KMS-11 (cell line): Measurements from ENCODE around the gene CDC42SE2.

Experiments used
- H2AFZ ChIP-seq: fragments of 200-600 bp; sonication (generic); 2 replicates; pipeline ENCODE4 v1.6.1; 2016; ENCODE audit warnings: antibody characterized with exemption, mixed run types, low read depth
- H3K27ac ChIP-seq: fragments of 200-600 bp; sonication (generic); 2 replicates; pipeline ENCODE4 v1.6.1; 2016; ENCODE audit warnings: mild to moderate bottlenecking, mixed run types
- H3K27me3 ChIP-seq: fragments of 200-600 bp; sonication (generic); 2 replicates; pipeline ENCODE4 v1.6.1; 2017; ENCODE audit warnings: mild to moderate bottlenecking, low read depth, mixed run types, moderate library complexity; ENCODE audit not compliant: insufficient read depth
- H3K36me3 ChIP-seq: fragments of 200-600 bp; sonication (generic); 2 replicates; pipeline ENCODE4 v1.6.1; 2017; ENCODE audit warnings: mild to moderate bottlenecking, mixed run types; ENCODE audit not compliant: insufficient read depth
- H3K4me1 ChIP-seq: fragments of 200-600 bp; sonication (generic); 2 replicates; pipeline ENCODE4 v1.6.1; 2016; ENCODE audit warnings: mild to moderate bottlenecking, low read depth, mixed run types; ENCODE audit not compliant: poor library complexity, severe bottlenecking
- H3K4me2 ChIP-seq: fragments of 200-600 bp; sonication (generic); 2 replicates; pipeline ENCODE4 v1.7.0; 2016; ENCODE audit warnings: mild to moderate bottlenecking, mixed run types
- H3K4me3 ChIP-seq: fragments of 200-600 bp; sonication (generic); IDR thresholded peaks from 2 replicates; pipeline ENCODE4 v1.6.1; 2017; ENCODE audit warnings: low read depth, low read length, mixed read lengths; ENCODE audit not compliant: insufficient read depth
- H3K79me2 ChIP-seq: fragments of 200-600 bp; sonication (generic); 2 replicates; pipeline ENCODE4 v1.6.1; 2016; ENCODE audit warnings: low read depth, mixed run types; ENCODE audit not compliant: insufficient read depth
- H3K9ac ChIP-seq: fragments of 200-600 bp; sonication (generic); 2 replicates; pipeline ENCODE4 v1.6.1; 2016; ENCODE audit warnings: mild to moderate bottlenecking, mixed run types
- H4K20me1 ChIP-seq: fragments of 200-600 bp; sonication (generic); 2 replicates; pipeline ENCODE4 v1.6.1; 2016; ENCODE audit warnings: mild to moderate bottlenecking, mixed run types; ENCODE audit not compliant: insufficient read depth
- TF ChIP-seq, protein P1 (sequence below): fragments of 200-600 bp; sonication (generic); conservative IDR thresholded peaks from 2 replicates; pipeline ENCODE4 v1.6.1; 2017; ENCODE audit warnings: low read depth, mild to moderate bottlenecking, antibody characterized with exemption, low read length, moderate library complexity, mixed read lengths

Gene CDC42SE2

GRCh38 chr5:131282235-131282634 lies 18.4 kb downstream of the CDC42SE2 start:
- peak overlapping the region; percentile 14; the same call in 1 of the 2 replicates for H3K9ac ChIP-seq
- peaks cover 52% of the 10 kb centered on the region for H3K4me1 ChIP-seq
- H4K20me1 ChIP-seq, result no peaks in the 10 kb centered on the region; the same call in 1 of the 2 replicates
- H3K36me3 ChIP-seq, result no peaks in the 10 kb centered on the region
- no peaks in the 10 kb centered on the region for H3K27me3 ChIP-seq
- H3K27ac ChIP-seq, result peak overlapping the region; percentile 69; the same call in 1 of the 2 replicates
- H3K4me3 ChIP-seq, result no peak overlapping the region
- H3K4me2 ChIP-seq, result peak overlapping the region; percentile 85
- TF ChIP-seq, protein P1, sequence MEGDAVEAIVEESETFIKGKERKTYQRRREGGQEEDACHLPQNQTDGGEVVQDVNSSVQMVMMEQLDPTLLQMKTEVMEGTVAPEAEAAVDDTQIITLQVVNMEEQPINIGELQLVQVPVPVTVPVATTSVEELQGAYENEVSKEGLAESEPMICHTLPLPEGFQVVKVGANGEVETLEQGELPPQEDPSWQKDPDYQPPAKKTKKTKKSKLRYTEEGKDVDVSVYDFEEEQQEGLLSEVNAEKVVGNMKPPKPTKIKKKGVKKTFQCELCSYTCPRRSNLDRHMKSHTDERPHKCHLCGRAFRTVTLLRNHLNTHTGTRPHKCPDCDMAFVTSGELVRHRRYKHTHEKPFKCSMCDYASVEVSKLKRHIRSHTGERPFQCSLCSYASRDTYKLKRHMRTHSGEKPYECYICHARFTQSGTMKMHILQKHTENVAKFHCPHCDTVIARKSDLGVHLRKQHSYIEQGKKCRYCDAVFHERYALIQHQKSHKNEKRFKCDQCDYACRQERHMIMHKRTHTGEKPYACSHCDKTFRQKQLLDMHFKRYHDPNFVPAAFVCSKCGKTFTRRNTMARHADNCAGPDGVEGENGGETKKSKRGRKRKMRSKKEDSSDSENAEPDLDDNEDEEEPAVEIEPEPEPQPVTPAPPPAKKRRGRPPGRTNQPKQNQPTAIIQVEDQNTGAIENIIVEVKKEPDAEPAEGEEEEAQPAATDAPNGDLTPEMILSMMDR, result no peak
- H3K79me2 ChIP-seq, result peaks cover 92% of the 10 kb centered on the region
- no peak overlapping the region for H2AFZ ChIP-seq

DNA sequence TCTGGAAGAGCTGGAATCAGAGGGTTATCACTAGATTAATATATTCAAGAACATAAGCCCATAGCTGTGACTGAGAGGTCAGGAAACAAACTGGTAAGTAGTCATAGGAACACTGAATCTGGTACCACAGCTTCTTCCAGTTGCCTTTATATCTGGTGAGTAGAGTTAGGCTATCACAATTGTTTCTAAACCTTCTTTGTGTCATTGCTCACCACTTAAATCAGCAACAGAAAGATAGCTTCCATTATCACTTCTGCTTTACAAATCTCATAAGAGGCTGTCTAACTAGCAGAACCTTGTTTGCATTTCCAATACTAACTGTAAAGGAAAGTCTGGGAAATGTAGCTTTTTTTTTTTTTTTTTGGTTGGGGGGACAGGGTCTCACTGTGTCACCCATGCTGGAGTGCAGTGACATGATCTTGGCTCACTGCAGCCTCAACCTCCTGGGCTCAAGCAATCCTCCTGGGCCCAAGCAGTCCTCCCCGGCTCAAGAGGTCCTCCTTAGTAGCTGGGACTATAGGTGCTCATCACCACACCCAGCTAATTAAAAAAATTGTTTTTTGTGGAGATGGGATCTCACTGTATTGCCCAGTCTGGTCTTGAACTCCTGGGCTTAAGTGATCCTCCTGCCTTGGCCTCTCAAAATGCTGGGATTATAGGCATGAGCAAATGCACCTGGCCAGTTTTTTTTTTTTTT lies 22.0 kb downstream of the CDC42SE2 start:
- H3K4me2 ChIP-seq, result no peak overlapping the region
- TF ChIP-seq, protein P1, result no peak
- H4K20me1 ChIP-seq, result no peaks in the 10 kb centered on the region; the same call in 1 of the 2 replicates
- no peak overlapping the region for H2AFZ ChIP-seq
- H3K27me3 ChIP-seq, result no peaks in the 10 kb centered on the region
- no peak overlapping the region for H3K9ac ChIP-seq
- H3K27ac ChIP-seq, result no peak overlapping the region
- peaks cover 36% of the 10 kb centered on the region for H3K4me1 ChIP-seq
- H3K4me3 ChIP-seq, result no peak overlapping the region
- H3K79me2 ChIP-seq, result peaks cover 92% of the 10 kb centered on the region
- H3K36me3 ChIP-seq, result no peaks in the 10 kb centered on the region

DNA sequence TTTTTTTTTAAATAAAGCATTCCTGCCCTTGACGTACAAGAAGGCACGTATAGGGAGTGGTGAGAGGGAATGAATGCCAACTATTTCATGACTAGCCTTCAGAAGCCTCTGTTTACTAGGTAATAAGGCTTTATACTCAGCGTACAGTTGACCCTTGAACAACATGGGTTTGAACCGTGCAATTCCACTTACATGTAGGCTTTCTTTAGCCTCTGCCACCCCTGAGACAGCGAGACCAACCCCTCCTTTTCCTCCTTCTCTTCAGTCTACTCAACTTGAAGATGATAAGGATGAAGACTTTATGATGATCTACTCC lies 22.5 kb downstream of the CDC42SE2 start:
- H3K4me3 ChIP-seq, result no peak overlapping the region
- no peaks in the 10 kb centered on the region; the same call in 1 of the 2 replicates for H4K20me1 ChIP-seq
- no peak overlapping the region for H3K9ac ChIP-seq
- no peak overlapping the region for H3K4me2 ChIP-seq
- no peak overlapping the region for H3K27ac ChIP-seq
- H3K4me1 ChIP-seq, result peaks cover 31% of the 10 kb centered on the region
- no peaks in the 10 kb centered on the region for H3K27me3 ChIP-seq
- TF ChIP-seq, protein P1, result no peak
- peaks cover 92% of the 10 kb centered on the region for H3K79me2 ChIP-seq
- no peak overlapping the region for H2AFZ ChIP-seq
- H3K36me3 ChIP-seq, result no peaks in the 10 kb centered on the region

GRCh38 chr5:131288328-131288727 lies 24.5 kb downstream of the CDC42SE2 start:
- H3K4me2 ChIP-seq, result no peak overlapping the region
- peaks cover 83% of the 10 kb centered on the region for H3K79me2 ChIP-seq
- H3K9ac ChIP-seq, result no peak overlapping the region
- H2AFZ ChIP-seq, result no peak overlapping the region
- no peaks in the 10 kb centered on the region for H3K27me3 ChIP-seq
- no peaks in the 10 kb centered on the region; the same call in 1 of the 2 replicates for H4K20me1 ChIP-seq
- peaks cover 19% of the 10 kb centered on the region for H3K4me1 ChIP-seq
- no peaks in the 10 kb centered on the region for H3K36me3 ChIP-seq
- H3K4me3 ChIP-seq, result no peak overlapping the region
- TF ChIP-seq, protein P1, result no peak
- H3K27ac ChIP-seq, result no peak overlapping the region
